Measurements from ENCODE around the gene RPS6KA6. TPM values are rescaled to one million over a fixed set of nuclear protein-coding genes. Genes with fewer than 3 reads are reported as not detected.

Gene RPS6KA6
- polyA plus RNA-seq, 1 donor (not counting 4 experiments of a cell fraction or from before 2014, with no cell fraction given) = 2.7 TPM

DNA sequence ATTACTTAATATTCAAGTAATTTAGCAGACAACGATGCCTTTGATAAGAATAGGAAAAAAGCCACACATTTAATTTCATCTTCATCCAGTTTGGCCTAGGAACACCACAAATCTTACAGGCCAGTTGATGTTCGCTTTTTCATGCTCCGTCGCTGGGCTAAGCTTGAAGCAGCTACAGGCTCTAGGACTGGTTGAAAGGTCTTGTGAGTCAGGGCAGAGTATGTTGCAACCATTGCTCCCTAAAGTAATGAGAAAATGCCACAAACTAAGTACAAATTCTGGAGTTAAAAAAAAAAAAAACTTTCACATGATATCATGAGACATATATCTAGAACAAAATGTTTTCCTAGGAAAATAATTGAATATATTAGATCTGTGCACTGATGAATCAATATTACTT is 123.8 kb downstream of the RPS6KA6 start:
- Histone ChIP-seq H3K36me3 (ENCODE audit: control insufficient read depth in 2 of 2, extremely low read depth in 1 of 2, insufficient read depth in 2 of 2, low read length in 2 of 2) (no peaks in the 10 kb centered on the region), H3K27ac (ENCODE audit: control insufficient read depth, insufficient read depth, low read length) (no peak overlapping the region), H3K4me1 (ENCODE audit: control insufficient read depth, extremely low read depth, insufficient read depth, low read length) (no peaks in the 10 kb centered on the region), H3K9me1 (ENCODE audit: control insufficient read depth, extremely low read depth, insufficient read depth, low read length) (no peaks in the 10 kb centered on the region), H3K27me3 (ENCODE audit: control insufficient read depth, extremely low read depth, insufficient read depth, low read length) (no peaks in the 10 kb centered on the region), H3K9me3 (ENCODE audit: control insufficient read depth, low read depth, low read length) (no peaks in the 10 kb centered on the region), H3K4me2 (ENCODE audit: control insufficient read depth, extremely low read depth, insufficient read depth, low read depth, low read length) (no peak overlapping the region), H3K79me2 (ENCODE audit: control insufficient read depth, insufficient read depth, low read length) (no peaks in the 10 kb centered on the region), H3K9ac (ENCODE audit: control insufficient read depth, extremely low read depth, insufficient read depth, low read length) (no peak overlapping the region), H2AFZ (ENCODE audit: control insufficient read depth, low read length) (no peak overlapping the region), H3K4me3 (ENCODE audit: control insufficient read depth in 2 of 3, extremely low read depth in 1 of 3, insufficient read depth in 2 of 3, low read depth in 1 of 3, low read length in 3 of 3) (no peak overlapping the region), H4K20me1 (ENCODE audit: control insufficient read depth, extremely low read depth, insufficient read depth, low read length) (no peaks in the 10 kb centered on the region)
- dilution Hi-C loops (cut with MboI; ENCODE audit: extremely low pct_ligation_motif_present, low sequenced_read_pairs) = no loop called here
- DNase-seq (ENCODE audit: low read depth, low spot score) = no peak
- no peak for FAIRE-seq
- TF ChIP-seq EZH2 (IDR thresholded peaks at IDR 0.05; ENCODE audit: low read length) = no peak
- TF ChIP-seq, protein P1, sequence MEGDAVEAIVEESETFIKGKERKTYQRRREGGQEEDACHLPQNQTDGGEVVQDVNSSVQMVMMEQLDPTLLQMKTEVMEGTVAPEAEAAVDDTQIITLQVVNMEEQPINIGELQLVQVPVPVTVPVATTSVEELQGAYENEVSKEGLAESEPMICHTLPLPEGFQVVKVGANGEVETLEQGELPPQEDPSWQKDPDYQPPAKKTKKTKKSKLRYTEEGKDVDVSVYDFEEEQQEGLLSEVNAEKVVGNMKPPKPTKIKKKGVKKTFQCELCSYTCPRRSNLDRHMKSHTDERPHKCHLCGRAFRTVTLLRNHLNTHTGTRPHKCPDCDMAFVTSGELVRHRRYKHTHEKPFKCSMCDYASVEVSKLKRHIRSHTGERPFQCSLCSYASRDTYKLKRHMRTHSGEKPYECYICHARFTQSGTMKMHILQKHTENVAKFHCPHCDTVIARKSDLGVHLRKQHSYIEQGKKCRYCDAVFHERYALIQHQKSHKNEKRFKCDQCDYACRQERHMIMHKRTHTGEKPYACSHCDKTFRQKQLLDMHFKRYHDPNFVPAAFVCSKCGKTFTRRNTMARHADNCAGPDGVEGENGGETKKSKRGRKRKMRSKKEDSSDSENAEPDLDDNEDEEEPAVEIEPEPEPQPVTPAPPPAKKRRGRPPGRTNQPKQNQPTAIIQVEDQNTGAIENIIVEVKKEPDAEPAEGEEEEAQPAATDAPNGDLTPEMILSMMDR (optimal IDR thresholded peaks at IDR 0.05 in 1 of 3, IDR thresholded peaks at IDR 0.05 in 1 of 3, conservative IDR thresholded peaks at IDR 0.05 in 1 of 3; ENCODE audit: extremely low read depth in 1 of 3, insufficient read depth in 2 of 3, low read length in 3 of 3) = no peak

DNA sequence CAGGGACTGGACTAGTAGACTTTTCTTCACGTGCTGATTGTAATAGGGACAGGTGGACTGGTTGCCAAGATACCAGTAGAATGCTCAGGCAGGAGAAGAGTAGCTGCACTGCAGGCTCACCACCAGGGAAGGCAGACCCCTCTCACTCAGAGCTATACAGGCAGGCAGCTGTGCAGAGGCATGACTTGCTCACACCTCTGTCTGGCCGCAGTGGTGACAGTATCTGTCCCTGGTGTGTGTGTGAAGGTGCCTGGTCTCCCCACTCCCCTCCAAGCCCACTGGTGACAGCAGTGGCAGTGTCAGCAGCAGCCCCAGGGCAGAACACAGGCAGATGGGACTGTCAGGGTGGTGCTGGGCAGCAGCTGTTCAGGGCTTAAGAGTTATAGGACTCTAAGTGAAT is 140.7 kb downstream of the RPS6KA6 start:
- FAIRE-seq = no peak

More for the DNA sequence above, 140.7 kb downstream of the RPS6KA6 start:
- dilution Hi-C loops (cut with MboI; ENCODE audit: extremely low pct_ligation_motif_present, low sequenced_read_pairs) = no loop called here
- H2AFZ ChIP-seq (ENCODE audit: control insufficient read depth, low read length) = no peak overlapping the region
- H3K27me3 ChIP-seq (ENCODE audit: control insufficient read depth, extremely low read depth, insufficient read depth, low read length) = no peaks in the 10 kb centered on the region
- no peak overlapping the region for H3K4me2 ChIP-seq (ENCODE audit: control insufficient read depth, extremely low read depth, insufficient read depth, low read depth, low read length)
- no peaks in the 10 kb centered on the region for H4K20me1 ChIP-seq (ENCODE audit: control insufficient read depth, extremely low read depth, insufficient read depth, low read length)
- H3K9me1 ChIP-seq (ENCODE audit: control insufficient read depth, extremely low read depth, insufficient read depth, low read length) = no peaks in the 10 kb centered on the region
- no peak for DNase-seq (ENCODE audit: low read depth, low spot score)
- H3K9ac ChIP-seq (ENCODE audit: control insufficient read depth, extremely low read depth, insufficient read depth, low read length) = no peak overlapping the region
- TF ChIP-seq, protein P1 (optimal IDR thresholded peaks at IDR 0.05 in 1 of 3, IDR thresholded peaks at IDR 0.05 in 1 of 3, conservative IDR thresholded peaks at IDR 0.05 in 1 of 3; ENCODE audit: extremely low read depth in 1 of 3, insufficient read depth in 2 of 3, low read length in 3 of 3) = no peak
- no peak for TF ChIP-seq EZH2 (IDR thresholded peaks at IDR 0.05; ENCODE audit: low read length)
- no peaks in the 10 kb centered on the region for H3K79me2 ChIP-seq (ENCODE audit: control insufficient read depth, insufficient read depth, low read length)
- no peak overlapping the region for H3K4me3 ChIP-seq (ENCODE audit: control insufficient read depth in 2 of 3, extremely low read depth in 1 of 3, insufficient read depth in 2 of 3, low read depth in 1 of 3, low read length in 3 of 3)
- H3K36me3 ChIP-seq (ENCODE audit: control insufficient read depth in 2 of 2, extremely low read depth in 1 of 2, insufficient read depth in 2 of 2, low read length in 2 of 2) = no peaks in the 10 kb centered on the region
- no peaks in the 10 kb centered on the region for H3K4me1 ChIP-seq (ENCODE audit: control insufficient read depth, extremely low read depth, insufficient read depth, low read length)
- H3K27ac ChIP-seq (ENCODE audit: control insufficient read depth, insufficient read depth, low read length) = no peak overlapping the region
- H3K9me3 ChIP-seq (ENCODE audit: control insufficient read depth, low read depth, low read length) = no peaks in the 10 kb centered on the region

All from keratinocyte (primary cell).